Fibroblast of mammary gland (primary cell): ENCODE results near the gene SNX5.

Source experiments
- DNase-seq: peaks from one replicate; pipeline ENCODE4 v3.0.0-alpha.2; 2010; ENCODE audit warnings: low read depth
- H3K4me3 ChIP-seq: 2 replicates; pipeline ENCODE4 v1.5.1; 2011; ENCODE audit warnings: low read depth, mild to moderate bottlenecking, low read length, moderate library complexity; ENCODE audit not compliant: control insufficient read depth
- CTCF ChIP-seq: conservative IDR thresholded peaks from 2 replicates; pipeline ENCODE4 v1.5.1; 2011; ENCODE audit warnings: low read depth, low read length, inconsistent platforms; ENCODE audit not compliant: control insufficient read depth, insufficient read depth

The SNX5 gene

GRCh38 chr20:17948442-17948841 lies 20.2 kb downstream of the SNX5 start:
- no peak for TF ChIP-seq CTCF
- DNase-seq, result no peak
- H3K4me3 ChIP-seq, result no peak overlapping the region

- no peak for TF ChIP-seq CTCF
- DNase-seq, result no peak
- H3K4me3 ChIP-seq, result no peak overlapping the region
Observed at GRCh38 chr20:17947474-17947815, 21.1 kb downstream of the SNX5 start.

GRCh38 chr20:17946572-17947473 lies 21.8 kb downstream of the SNX5 start:
- DNase-seq, result no peak
- H3K4me3 ChIP-seq, result no peak overlapping the region
- TF ChIP-seq CTCF, result no peak

- TF ChIP-seq CTCF, result no peak
- H3K4me3 ChIP-seq, result no peak overlapping the region
- DNase-seq, result no peak
Observed at GRCh38 chr20:17946040-17946439, 22.6 kb downstream of the SNX5 start.

GRCh38 chr20:17944854-17945474 lies 23.6 kb downstream of the SNX5 start:
- H3K4me3 ChIP-seq, result no peak overlapping the region
- TF ChIP-seq CTCF, result no peak
- no peak for DNase-seq

GRCh38 chr20:17943343-17943742 lies 25.3 kb downstream of the SNX5 start:
- no peak overlapping the region for H3K4me3 ChIP-seq
- no peak for TF ChIP-seq CTCF
- DNase-seq, result no peak
